Adrenal gland (tissue), 5 donors: ENCODE measurements around the gene APOC3.

Source experiments
- POLR2A ChIP-seq, 2 donors: fragments of 450-650 bp; IDR thresholded peaks; one replicate each; pipeline ENCODE4 v1.6.1; 2017; ENCODE audit warnings: antibody characterized with exemption in 2 of 2, mild to moderate bottlenecking in 2 of 2, moderate library complexity in 1 of 2
- TF ChIP-seq, protein P1 (sequence below), 6 experiments: fragments of 450-650 bp in 4 of 6; fragments of 200-600 bp in 2 of 6; sonication (generic) in 1 of 6; IDR thresholded peaks; 1 replicate in 5 of 6; 2 replicates in 1 of 6; pipeline versions ENCODE4 v1.5.1 to v1.8.0; 2016 to 2021; ENCODE audit warnings: antibody characterized with exemption in 6 of 6, mild to moderate bottlenecking in 2 of 6, moderate library complexity in 1 of 6
- donor health status: DM: no; HTN: no; CAD: no.

- TF ChIP-seq, protein P1, sequence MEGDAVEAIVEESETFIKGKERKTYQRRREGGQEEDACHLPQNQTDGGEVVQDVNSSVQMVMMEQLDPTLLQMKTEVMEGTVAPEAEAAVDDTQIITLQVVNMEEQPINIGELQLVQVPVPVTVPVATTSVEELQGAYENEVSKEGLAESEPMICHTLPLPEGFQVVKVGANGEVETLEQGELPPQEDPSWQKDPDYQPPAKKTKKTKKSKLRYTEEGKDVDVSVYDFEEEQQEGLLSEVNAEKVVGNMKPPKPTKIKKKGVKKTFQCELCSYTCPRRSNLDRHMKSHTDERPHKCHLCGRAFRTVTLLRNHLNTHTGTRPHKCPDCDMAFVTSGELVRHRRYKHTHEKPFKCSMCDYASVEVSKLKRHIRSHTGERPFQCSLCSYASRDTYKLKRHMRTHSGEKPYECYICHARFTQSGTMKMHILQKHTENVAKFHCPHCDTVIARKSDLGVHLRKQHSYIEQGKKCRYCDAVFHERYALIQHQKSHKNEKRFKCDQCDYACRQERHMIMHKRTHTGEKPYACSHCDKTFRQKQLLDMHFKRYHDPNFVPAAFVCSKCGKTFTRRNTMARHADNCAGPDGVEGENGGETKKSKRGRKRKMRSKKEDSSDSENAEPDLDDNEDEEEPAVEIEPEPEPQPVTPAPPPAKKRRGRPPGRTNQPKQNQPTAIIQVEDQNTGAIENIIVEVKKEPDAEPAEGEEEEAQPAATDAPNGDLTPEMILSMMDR (IDR thresholded peaks at IDR 0.05) = no peak
- TF ChIP-seq POLR2A (IDR thresholded peaks at IDR 0.05) = no peak
Observed at GRCh38 chr11:116861539-116861938, 31.8 kb downstream of the APOC3 start.
